K562 (cell line): Measurements from ENCODE around the gene ADRB2. TPM values are rescaled to one million over a fixed set of nuclear protein-coding genes. Genes with fewer than 3 reads are reported as not detected.

ENCODE experiments used
- DACH1 ChIP-seq: fragments of 450-650 bp; IDR thresholded peaks from 2 replicates; pipeline ENCODE4 v1.6.1; 2018; ENCODE audit not compliant: partially characterized antibody
- DIDO1 ChIP-seq: fragments of 450-650 bp; IDR thresholded peaks from 2 replicates; pipeline ENCODE4 v1.6.1; 2016; ENCODE audit warnings: low read depth, missing biosample characterization, missing genetic modification characterization
- DMBX1 ChIP-seq: fragments of 250-450 bp; sonication (Bioruptor Pico); IDR thresholded peaks from 2 replicates; pipeline ENCODE4 v1.8.0; 2022; ENCODE audit warnings: inconsistent platforms, mild to moderate bottlenecking, moderate library complexity, borderline replicate concordance
- ELF4 ChIP-seq: fragments of 450-650 bp; formaldehyde crosslinking; IDR thresholded peaks from 2 replicates; pipeline ENCODE4 v1.4.0; 2022; ENCODE audit warnings: missing genetic modification characterization
- EWSR1 ChIP-seq: fragments of 450-650 bp; IDR thresholded peaks from 2 replicates; pipeline ENCODE4 v1.6.1; 2018; ENCODE audit warnings: borderline replicate concordance, mild to moderate bottlenecking, low read depth, moderate library complexity; ENCODE audit not compliant: partially characterized antibody
- FOXA1 ChIP-seq: fragments of 450-650 bp; IDR thresholded peaks from 2 replicates; pipeline ENCODE4 v1.6.1; 2016; ENCODE audit warnings: mild to moderate bottlenecking, borderline replicate concordance
- LEF1 ChIP-seq: fragments of 450-650 bp; IDR thresholded peaks from 2 replicates; pipeline ENCODE4 v1.6.1; 2016; ENCODE audit warnings: mild to moderate bottlenecking
- MAFK ChIP-seq: IDR thresholded peaks from 2 replicates; pipeline ENCODE4 v1.6.1; 2011; ENCODE audit warnings: low read length, improper control_type of control experiment
- MEF2A ChIP-seq: IDR thresholded peaks from 2 replicates; pipeline ENCODE4 v1.6.1; 2011; ENCODE audit warnings: low read depth, mild to moderate bottlenecking, low read length, moderate library complexity; ENCODE audit not compliant: control insufficient read depth
- NR4A1 ChIP-seq, 2 experiments: fragments of 250-450 bp in 1 of 2; fragments of 450-650 bp in 1 of 2; sonication (Bioruptor Pico) in 1 of 2; IDR thresholded peaks; 2 replicates each; pipeline versions ENCODE4 v1.4.0 to v1.6.1; 2016 to 2020; ENCODE audit warnings: mild to moderate bottlenecking in 2 of 2, missing compliant biosample characterization in 1 of 2, missing genetic modification characterization in 1 of 2, moderate library complexity in 1 of 2
- POLR3A ChIP-seq: IDR thresholded peaks from 2 replicates; pipeline ENCODE4 v1.6.1; 2011; ENCODE audit warnings: borderline replicate concordance, mild to moderate bottlenecking, moderate library complexity; ENCODE audit not compliant: insufficient read length, insufficient read depth; ENCODE audit errors: extremely low read depth
- SIX5 ChIP-seq, 2 experiments: IDR thresholded peaks; 2 replicates each; pipeline ENCODE4 v1.6.1; 2011; ENCODE audit warnings: low read length in 2 of 2, borderline replicate concordance in 1 of 2, low read depth in 1 of 2, mild to moderate bottlenecking in 1 of 2, moderate library complexity in 1 of 2; ENCODE audit not compliant: insufficient read depth in 1 of 2
- TAF9B ChIP-seq: fragments of 450-650 bp; IDR thresholded peaks from 2 replicates; pipeline ENCODE4 v1.6.1; 2018; ENCODE audit warnings: mild to moderate bottlenecking; ENCODE audit not compliant: partially characterized antibody
- ZC3H11A ChIP-seq: IDR thresholded peaks from 2 replicates; pipeline ENCODE4 v1.6.1; 2012; ENCODE audit warnings: low read depth, low read length, improper control_type of control experiment
- ZNF121 ChIP-seq: sonication (generic); formaldehyde crosslinking; conservative IDR thresholded peaks from 2 replicates; pipeline ENCODE4 v1.8.0; 2022; ENCODE audit warnings: missing genetic modification reagents
- polyA plus RNA-seq, 8 experiments: library from polyadenylated mRNA; depleted of rRNA in 4 of 8; stranded (reverse) in 5 of 8; unstranded in 3 of 8; fragments of >200 nt; fragmentation: Nextera tagmentation in 2 of 8; fragmentation: Illumina TruSeq in 1 of 8; extraction: Ambion mirVana in 2 of 8; extraction: Trizol in 1 of 8; gene quantifications; 2 replicates each; pipeline versions ENCODE4 v1.2.1 to v1.2.3, GENCODE V29; 2011 to 2014; ENCODE audit warnings: inconsistent platforms in 1 of 8, missing spikeins in 1 of 8
- total RNA-seq, 7 experiments: library from RNA; depleted of rRNA in 6 of 7; stranded (reverse); fragments of >200 nt in 6 of 7; fragmentation: Illumina TruSeq in 2 of 7; extraction: Trizol in 2 of 7; gene quantifications; 2 replicates each; pipeline versions ENCODE4 v1.2.1 to v1.2.3, GENCODE V29; 2011 to 2021; ENCODE audit warnings: low replicate concordance in 1 of 7
- TF ChIP-seq, protein P1 (sequence below): fragments of 250-450 bp; sonication (Bioruptor Pico); IDR thresholded peaks from 2 replicates; pipeline ENCODE4 v1.4.0; 2020; ENCODE audit warnings: mild to moderate bottlenecking, moderate library complexity
- TF ChIP-seq, protein P2 (sequence below): fragments of 250-450 bp; sonication (Bioruptor Pico); IDR thresholded peaks from 2 replicates; pipeline ENCODE4 v1.5.0; 2020; ENCODE audit warnings: mild to moderate bottlenecking, borderline replicate concordance
- TF ChIP-seq, protein P3 (sequence below): fragments of 450-650 bp; IDR thresholded peaks from 2 replicates; pipeline ENCODE4 v1.7.0; 2016; ENCODE audit warnings: borderline replicate concordance
- TF ChIP-seq, protein P4 (sequence below), 2 experiments: fragments of 450-650 bp in 1 of 2; sonication (generic) in 1 of 2; formaldehyde crosslinking in 1 of 2; IDR thresholded peaks in 1 of 2; conservative IDR thresholded peaks in 1 of 2; 2 replicates each; pipeline versions ENCODE4 v1.6.1 to v1.8.1; 2016 to 2023; ENCODE audit warnings: mild to moderate bottlenecking in 2 of 2, moderate library complexity in 2 of 2, inconsistent platforms in 1 of 2, missing genetic modification reagents in 1 of 2
- TF ChIP-seq, protein P5 (sequence below): fragments of 250-450 bp; sonication (Bioruptor Pico); IDR thresholded peaks from 2 replicates; pipeline ENCODE4 v1.4.0; 2020

Gene ADRB2
- total and polyA plus RNA-seq, 9 of the 15 experiments (the other 6 are each of a cell fraction or from before 2014, with no cell fraction given) = 0.01 to 0.18 (median 0.04) TPM; not detected in 2

DNA sequence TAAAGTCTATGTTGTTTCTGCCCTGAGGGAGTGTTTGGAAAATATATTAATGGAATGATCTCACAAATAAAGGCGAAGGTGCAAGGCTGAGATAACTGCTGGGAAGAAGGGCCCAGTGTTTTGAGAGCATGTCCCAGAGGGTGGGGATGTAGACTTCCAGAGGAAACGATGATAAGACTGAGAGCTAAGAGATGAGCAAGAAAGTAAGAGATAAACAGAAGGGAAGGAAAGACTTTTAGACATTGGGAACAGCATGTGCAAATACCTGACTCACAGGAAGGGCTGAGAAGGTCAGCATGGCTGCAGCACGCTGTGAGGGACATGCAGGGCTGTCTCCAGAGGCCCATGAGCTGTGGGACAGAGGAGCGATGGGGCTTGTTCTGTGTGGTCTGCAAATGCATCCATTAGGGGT, 19.9 kb upstream of the ADRB2 start (continued):
- TF ChIP-seq ELF4 = peak; percentile 45; the same call in 1 of the 2 replicates
- TF ChIP-seq DMBX1 = peak; percentile 66
- no peak for TF ChIP-seq MEF2A
- no peak for TF ChIP-seq FOXA1
- no peak for TF ChIP-seq DIDO1
- TF ChIP-seq MAFK = peak; percentile 54
- no peak for TF ChIP-seq SIX5 (IDR thresholded peaks at IDR 0.05; ENCODE audit: borderline replicate concordance in 1 of 2, insufficient read depth in 1 of 2, low read depth in 1 of 2, low read length in 2 of 2)
- TF ChIP-seq DACH1 = peak; percentile 78
- peak; percentile 56 for TF ChIP-seq TAF9B
- TF ChIP-seq, protein P1, sequence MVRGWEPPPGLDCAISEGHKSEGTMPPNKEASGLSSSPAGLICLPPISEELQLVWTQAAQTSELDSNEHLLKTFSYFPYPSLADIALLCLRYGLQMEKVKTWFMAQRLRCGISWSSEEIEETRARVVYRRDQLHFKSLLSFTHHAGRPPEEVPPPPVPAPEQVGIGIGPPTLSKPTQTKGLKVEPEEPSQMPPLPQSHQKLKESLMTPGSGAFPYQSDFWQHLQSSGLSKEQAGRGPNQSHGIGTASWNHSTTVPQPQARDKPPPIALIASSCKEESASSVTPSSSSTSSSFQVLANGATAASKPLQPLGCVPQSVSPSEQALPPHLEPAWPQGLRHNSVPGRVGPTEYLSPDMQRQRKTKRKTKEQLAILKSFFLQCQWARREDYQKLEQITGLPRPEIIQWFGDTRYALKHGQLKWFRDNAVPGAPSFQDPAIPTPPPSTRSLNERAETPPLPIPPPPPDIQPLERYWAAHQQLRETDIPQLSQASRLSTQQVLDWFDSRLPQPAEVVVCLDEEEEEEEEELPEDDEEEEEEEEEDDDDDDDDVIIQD (CRISPR knock-in tag) = no peak
- TF ChIP-seq NR4A1 (CRISPR knock-in tag; IDR thresholded peaks at IDR 0.05) = no peak
- TF ChIP-seq NR4A1 (tag; IDR thresholded peaks at IDR 0.05) = no peak
- TF ChIP-seq EWSR1 = no peak
- TF ChIP-seq ZNF121 (CRISPR knock-in tag) = no peak
- TF ChIP-seq, protein P2, sequence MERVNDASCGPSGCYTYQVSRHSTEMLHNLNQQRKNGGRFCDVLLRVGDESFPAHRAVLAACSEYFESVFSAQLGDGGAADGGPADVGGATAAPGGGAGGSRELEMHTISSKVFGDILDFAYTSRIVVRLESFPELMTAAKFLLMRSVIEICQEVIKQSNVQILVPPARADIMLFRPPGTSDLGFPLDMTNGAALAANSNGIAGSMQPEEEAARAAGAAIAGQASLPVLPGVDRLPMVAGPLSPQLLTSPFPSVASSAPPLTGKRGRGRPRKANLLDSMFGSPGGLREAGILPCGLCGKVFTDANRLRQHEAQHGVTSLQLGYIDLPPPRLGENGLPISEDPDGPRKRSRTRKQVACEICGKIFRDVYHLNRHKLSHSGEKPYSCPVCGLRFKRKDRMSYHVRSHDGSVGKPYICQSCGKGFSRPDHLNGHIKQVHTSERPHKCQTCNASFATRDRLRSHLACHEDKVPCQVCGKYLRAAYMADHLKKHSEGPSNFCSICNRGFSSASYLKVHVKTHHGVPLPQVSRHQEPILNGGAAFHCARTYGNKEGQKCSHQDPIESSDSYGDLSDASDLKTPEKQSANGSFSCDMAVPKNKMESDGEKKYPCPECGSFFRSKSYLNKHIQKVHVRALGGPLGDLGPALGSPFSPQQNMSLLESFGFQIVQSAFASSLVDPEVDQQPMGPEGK (CRISPR knock-in tag) = no peak
- TF ChIP-seq, protein P3, sequence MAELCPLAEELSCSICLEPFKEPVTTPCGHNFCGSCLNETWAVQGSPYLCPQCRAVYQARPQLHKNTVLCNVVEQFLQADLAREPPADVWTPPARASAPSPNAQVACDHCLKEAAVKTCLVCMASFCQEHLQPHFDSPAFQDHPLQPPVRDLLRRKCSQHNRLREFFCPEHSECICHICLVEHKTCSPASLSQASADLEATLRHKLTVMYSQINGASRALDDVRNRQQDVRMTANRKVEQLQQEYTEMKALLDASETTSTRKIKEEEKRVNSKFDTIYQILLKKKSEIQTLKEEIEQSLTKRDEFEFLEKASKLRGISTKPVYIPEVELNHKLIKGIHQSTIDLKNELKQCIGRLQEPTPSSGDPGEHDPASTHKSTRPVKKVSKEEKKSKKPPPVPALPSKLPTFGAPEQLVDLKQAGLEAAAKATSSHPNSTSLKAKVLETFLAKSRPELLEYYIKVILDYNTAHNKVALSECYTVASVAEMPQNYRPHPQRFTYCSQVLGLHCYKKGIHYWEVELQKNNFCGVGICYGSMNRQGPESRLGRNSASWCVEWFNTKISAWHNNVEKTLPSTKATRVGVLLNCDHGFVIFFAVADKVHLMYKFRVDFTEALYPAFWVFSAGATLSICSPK = no peak
- TF ChIP-seq POLR3A = no peak
- no peak for TF ChIP-seq ZC3H11A
- TF ChIP-seq LEF1 = peak; percentile 76
- TF ChIP-seq, protein P4, sequence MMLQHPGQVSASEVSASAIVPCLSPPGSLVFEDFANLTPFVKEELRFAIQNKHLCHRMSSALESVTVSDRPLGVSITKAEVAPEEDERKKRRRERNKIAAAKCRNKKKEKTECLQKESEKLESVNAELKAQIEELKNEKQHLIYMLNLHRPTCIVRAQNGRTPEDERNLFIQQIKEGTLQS (IDR thresholded peaks at IDR 0.05) = peak; percentile 79; the same call in 1 of the 2 replicates
- TF ChIP-seq, protein P4 (CRISPR knock-in tag; conservative IDR thresholded peaks at IDR 0.05) = no peak
- TF ChIP-seq, protein P5, sequence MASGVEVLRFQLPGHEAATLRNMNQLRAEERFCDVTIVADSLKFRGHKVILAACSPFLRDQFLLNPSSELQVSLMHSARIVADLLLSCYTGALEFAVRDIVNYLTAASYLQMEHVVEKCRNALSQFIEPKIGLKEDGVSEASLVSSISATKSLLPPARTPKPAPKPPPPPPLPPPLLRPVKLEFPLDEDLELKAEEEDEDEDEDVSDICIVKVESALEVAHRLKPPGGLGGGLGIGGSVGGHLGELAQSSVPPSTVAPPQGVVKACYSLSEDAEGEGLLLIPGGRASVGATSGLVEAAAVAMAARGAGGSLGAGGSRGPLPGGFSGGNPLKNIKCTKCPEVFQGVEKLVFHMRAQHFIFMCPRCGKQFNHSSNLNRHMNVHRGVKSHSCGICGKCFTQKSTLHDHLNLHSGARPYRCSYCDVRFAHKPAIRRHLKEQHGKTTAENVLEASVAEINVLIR (CRISPR knock-in tag) = no peak
